GM19328 (cell line): Measurements from ENCODE around the gene SLC38A5.

ENCODE experiments used
- ATAC-seq: cut with Tn5 transposase; IDR thresholded peaks from one replicate; pipeline ENCODE4 v1.9.1; 2021; ENCODE audit warnings: mild to moderate bottlenecking, moderate library complexity; ENCODE audit not compliant: unreplicated experiment

The SLC38A5 gene

DNA sequence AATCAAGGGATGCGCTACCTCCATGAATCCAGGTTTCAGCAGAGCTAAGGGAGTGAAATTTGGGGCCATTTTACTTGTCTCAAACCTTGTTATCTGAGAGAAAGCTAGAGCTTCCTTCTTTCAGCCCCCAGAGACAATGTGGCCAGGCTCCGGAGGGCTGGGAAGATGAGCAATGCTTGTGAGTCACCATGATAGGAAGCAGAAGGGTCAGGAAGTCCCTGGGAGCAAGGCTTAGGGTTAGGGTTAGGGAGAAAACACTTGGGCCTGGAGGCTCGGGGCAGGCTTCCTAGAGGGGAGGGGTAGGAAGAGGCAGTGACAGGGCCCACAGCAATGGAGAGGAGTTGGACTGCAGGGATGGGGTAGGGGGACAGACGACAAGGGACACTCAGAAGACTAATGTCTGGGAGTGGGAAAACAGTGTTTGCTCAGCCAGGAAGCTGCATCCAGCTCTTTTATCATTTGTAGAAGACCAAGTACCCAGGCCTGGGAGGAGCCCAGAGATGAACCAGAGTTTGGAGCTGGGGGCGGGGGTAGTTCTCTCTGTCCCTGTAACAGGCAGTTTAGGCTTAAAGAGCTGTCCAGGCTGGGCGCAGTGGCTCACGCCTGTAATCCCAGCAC is 22.3 kb upstream of the SLC38A5 start:
- ATAC-seq: no peak

DNA sequence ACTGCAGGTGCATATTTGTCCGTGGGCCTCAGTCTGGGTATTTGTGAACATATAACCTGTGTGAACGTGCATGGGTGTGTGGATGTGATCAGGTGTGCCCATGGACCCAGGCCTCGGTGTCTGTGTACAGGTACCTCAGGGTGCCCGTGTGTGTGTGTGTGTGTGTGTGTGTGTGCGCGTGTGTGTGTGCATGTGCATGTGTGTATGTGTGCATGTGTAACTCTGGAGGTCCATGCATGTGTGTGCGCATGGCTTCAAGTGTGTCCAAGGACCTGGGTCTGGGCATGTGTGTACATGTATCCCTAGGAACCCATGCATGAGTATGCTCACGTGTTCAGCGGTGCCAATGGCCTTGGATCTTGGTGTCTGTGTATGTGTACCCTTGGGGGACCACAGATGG is 21.7 kb upstream of the SLC38A5 start:
- ATAC-seq: no peak

DNA sequence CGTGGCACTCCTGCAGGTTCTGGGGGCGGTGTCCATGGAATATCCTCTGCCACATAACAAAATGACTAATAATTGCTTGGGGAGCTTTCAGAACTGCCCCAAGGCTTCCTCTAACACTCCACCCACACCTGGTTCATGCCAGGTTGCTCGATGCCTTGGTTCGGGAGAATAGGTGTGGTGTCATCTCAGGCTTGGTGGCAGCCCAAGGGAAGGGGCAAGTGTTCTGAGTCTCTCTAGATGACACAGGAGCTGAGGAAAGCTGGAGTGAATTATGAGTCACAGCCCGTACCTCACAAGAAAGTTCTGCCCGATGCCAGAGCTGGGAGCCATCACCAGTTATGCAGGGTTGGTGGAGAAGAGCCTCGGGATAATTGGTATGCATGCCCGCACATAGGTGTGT is 20.6 kb upstream of the SLC38A5 start:
- no peak for ATAC-seq

- no peak for ATAC-seq
These were observed 19.8 kb upstream of the SLC38A5 start for GRCh38 chrX:48489892-48490291.

- no peak for ATAC-seq
These were observed 19.2 kb upstream of the SLC38A5 start for GRCh38 chrX:48489296-48489695.

DNA sequence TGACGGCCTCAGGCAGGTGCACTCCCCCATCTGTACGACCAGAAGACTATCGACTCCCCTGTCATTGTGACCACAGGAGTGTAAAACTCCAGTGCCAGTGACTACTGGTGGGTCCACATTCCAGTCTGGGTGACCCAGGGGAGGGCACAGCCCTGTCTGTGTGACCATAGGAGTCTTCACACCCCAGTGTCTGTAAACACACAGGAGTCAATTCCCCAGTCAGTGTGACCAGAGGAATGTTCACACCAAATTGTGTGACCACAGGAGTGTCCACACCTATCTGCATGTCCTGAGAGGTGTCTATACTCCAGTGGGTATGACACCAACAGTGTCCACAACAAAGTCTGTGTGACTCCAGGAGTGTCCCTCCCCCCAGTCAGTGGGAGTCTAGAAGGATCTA is 18.0 kb upstream of the SLC38A5 start:
- ATAC-seq: no peak

- ATAC-seq: no peak
These were observed 17.3 kb upstream of the SLC38A5 start for GRCh38 chrX:48487362-48487798.

DNA sequence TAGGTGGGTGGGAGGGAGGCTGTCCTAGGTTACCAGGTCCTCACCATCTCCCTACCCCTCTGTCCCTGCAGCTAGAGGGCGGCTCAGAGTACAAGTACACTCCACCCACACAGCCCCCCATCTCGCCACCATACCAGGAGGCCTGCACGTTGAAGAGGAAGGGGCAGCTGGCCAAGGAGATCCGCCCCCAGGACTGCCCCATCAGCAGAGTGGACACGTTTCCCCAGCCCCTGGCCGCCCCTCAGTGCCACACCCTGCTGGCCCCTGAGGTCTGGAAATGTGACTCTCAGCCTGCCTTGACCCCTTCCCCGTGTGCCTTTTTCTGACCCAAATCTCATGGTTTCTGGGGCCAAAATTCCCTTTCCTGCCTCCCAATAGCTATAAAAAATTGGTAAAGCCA is 12.5 kb upstream of the SLC38A5 start:
- no peak for ATAC-seq

DNA sequence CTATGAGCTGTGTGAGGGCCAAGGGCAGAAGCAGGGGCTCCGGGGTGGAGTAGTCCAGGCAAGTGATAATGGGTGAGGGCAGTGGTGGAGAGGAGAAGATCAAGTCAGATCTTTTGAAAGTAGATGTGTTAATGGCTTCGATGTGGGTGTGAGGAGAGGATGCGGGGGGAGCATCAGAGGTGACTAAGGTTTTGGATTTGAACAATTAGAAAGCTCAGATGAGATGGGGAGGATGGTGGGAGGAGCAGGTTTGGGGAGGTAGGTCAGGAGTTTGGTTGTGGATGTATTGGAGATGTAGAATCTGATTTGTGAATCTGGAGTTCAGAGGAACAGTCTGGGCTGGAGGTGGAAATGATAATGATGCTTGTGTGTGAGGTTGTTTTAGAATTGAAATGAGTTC is 10.5 kb upstream of the SLC38A5 start:
- ATAC-seq: no peak

DNA sequence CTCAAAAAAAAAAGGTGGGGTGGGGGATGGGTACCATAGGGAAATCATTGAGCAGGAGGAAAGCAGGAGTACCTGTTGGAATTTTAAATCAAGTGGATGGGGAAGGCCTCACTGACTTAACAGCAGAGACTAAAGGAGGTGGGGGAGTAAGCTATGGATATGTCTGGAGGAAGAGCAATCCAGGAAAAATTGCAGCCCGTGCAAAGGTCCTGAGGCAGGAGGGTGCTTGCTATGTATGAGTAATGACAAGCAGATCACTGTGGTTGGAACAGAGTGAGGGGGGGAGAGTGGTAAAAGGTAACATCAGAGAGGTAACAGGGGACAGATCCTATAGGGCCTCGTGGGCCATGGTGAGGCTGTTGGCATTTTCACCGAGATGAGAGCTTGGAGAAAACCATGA is 10.1 kb upstream of the SLC38A5 start:
- ATAC-seq: no peak

DNA sequence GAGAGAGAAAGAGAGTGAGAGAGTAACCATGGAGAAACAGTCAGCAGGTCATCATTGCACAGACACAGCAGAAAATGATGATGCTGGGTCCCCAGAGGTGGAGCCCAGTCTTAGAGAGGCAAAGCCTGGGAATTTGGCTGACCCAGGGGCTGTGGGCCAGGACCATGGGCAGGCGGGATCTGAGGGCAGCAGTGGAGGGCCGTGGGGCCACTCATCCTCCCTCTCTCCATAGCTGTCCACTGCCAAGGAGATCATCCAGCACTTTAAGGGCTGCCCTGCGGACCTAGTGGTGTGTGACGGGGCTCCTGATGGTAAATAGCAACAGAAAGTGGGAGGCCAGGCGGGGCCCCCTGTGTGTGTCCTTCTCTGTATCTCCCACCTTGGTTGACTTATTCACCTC is 8.7 kb upstream of the SLC38A5 start:
- no peak for ATAC-seq

DNA sequence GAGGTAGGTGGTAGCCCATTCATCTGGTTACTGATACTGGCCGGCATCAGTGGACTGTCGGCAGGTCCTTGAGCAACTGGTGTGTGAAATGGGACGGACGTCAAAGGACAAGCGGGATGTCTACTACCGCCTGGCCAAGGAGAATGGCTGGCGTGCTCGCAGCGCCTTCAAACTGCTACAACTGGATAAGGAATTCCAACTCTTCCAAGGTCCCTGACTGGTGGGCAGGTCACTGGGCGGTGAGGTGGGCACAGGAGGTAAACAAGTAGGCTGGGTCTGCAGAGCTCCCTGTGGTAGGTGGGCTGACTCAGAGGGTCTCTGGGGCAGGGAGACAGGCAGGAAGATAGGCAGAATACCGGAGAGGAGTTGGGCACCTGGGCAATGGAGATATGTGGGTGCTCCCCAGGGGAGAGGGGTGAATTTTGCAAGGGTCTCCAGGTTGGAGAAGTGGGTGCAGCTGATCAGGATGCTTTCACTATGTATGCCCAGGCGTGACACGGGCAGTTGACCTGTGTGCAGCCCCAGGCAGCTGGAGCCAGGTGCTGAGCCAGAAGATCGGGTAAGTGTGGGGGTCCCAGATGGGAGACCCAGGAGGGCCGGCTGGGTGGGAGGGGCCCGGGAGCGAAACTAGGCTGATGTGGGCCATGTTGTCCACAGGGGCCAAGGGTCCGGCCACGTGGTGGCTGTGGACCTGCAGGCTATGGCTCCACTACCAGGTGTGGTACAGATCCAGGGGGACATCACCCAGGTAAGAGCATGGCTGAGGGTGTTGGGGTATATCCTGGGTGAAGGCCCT is 8.1 kb upstream of the SLC38A5 start:
- no peak for ATAC-seq

DNA sequence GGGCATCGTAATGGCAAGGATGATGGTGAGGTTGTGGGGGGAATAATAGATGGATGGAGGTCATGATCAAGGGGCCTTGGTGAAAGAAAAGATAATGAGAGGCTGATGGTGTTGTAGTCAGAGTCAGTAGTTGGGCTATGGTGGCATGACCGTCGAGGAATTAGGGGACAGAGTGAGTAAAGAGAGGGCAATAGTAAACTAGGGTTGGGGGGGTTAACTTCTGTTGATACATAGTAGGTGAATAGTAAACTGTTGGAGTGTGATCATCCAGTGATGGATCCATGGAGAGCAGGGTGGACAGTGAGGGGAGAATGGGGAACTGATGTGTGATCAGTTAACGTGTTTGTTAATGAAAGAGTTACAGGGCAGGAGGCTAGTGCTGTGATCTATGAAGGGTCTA is 6.9 kb upstream of the SLC38A5 start:
- ATAC-seq: no peak

DNA sequence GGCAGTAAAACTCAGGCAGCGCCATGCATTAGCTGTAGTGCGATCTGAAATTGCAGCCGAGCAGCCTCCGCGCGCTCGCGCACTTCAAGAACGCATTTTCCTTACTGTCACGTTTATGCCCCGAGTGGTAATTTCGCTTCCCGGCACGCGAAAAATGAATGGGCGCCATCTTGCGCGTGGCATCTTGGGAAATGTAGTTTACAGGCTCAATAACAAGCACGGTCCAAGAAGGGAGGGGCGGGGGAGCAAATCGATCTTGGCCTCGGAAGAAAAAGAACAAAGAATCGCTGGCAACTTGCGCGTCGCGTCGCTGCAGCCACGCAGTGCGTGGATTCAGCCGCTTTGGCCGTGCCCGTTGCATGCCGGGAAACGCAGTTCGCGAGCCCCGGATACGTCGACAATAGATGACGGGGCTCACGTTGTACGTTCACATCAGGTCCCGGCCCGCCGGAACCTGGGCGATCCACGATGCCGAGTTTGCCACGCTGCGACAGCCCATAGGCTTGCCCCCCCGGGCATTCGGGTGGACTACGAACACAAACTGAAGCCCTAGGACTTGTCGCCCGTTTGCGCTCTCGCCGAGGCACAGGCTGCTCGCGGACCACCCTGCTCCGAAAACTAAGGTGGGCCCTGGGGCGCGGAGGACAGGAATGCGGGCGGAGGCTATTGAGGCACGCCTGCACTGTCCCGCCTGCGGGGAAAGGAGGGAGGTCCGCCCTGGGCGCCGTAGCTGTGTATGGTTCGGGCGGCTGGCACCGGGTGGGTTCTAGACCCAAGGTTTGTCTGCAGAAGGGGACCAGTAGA is 5.9 kb upstream of the SLC38A5 start, which contains the start of gene FTSJ1:
Gene FTSJ1 (plus strand): TSS at position 426 of the 804 bp plus-strand sequence. CDS start 1,849 bp downstream, outside the sequence.
- peak; percentile 81 for ATAC-seq

DNA sequence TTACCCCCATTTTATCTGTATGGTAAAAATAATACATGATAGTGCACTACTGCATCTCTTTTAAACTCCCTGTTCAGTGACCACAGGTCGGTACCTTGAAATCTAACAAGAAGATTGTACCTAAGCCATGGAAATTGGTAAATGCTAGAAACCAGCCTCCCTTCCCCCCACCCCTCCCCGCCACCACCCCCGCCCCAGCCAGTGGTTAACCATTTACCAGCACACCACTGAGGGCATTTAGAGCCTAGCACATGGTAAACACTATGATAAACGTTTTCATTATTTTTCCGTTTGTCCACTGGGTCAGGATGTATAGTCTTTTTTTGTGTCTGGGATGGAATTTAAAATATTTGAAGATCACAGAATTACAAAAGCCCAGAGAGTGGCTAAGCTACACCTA is 5.2 kb upstream of the SLC38A5 start:
- ATAC-seq: no peak

DNA sequence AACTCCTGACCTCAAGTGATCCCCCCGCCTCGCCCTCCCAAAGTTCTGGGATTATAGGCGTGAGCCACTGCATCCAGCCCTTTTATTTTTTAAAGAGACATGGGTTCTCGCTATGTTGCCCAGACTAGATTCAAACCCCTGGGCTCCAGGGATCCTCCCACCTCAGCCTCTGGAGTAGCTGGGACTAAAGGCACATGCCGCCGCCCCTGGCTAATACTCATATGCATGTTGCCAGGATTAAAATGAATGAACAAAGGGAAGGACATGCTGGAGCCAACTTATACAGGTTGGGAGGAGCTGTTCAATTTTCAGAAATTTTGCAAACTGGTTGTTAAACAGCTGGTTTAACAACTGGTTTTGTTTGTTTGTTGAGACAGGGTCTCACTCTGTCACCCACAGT is 4.5 kb upstream of the SLC38A5 start:
- ATAC-seq: no peak

DNA sequence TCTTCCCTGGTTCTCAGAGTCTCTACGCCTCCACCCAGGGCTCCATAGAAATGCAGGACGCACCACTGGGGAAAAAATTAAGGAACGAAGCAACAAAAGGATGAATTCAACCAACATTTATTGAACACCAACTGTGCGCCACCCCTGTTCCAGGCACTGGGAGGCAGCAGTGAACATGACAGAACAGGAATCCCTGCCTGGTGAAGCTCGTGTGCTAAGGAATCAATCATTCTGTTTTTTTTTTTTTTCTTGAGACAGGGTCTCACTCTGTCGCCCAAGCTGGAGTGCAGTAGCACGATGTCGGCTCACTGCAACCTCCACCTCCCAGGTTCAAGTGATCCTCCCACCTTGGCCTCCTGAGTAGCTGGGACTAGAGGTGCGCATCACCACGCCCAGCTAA is 4.1 kb upstream of the SLC38A5 start:
- no peak for ATAC-seq

DNA sequence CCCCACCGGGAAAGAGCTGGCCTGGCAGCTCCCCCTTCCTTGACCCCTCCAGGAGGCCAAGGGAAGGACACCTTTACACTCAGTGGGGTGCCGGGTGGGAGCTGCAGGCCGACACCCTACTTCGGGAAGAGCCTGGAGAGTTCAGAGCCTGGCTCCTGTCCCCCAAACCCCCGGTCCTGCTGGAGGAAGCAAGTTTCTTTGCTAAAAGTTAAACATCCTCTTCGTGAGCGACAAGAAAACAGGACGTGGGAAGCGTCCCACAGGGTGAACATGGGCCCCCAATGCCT is 3.6 kb upstream of the SLC38A5 start:
- no peak for ATAC-seq

- no peak for ATAC-seq
These were observed 3.0 kb upstream of the SLC38A5 start for GRCh38 chrX:48472851-48473703.

DNA sequence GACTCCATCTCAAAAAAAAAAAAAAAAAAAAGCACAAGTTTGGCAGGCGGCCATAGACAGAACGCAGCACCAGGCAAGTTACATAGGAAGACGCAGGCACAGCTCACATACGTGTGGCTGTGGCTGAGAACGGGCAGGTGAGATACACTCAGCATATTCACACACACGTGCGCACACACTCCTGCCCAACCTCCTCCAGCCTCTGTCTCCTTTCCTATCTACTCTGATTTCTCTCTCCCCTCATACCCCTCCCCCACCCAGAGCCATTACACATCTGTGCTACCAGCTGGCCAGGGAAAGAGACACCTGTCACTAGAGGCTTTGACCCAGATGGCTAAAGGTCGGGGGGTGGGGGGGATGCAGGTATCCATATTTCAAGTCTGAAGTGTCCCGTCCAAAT is 2.2 kb upstream of the SLC38A5 start:
- no peak for ATAC-seq

DNA sequence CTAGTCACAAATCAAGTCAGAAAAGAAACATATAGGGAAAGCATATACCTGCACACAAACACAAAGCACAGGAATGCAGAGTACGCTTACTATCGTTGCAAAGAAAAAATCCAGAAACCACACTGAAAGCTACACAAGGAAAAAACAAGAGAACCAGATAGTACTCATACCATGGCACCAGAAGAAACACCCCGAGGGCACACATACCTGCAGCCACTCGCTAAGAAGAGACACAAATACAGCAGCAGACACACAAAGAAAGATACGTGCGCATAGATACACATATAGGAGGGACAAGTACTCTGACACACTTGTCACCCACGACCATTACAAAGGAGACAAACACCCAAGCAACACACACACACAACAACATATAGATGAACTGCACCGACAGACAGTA is 1.4 kb upstream of the SLC38A5 start:
- no peak for ATAC-seq
